H1 (cell line): ENCODE data around the gene NR2F2. TPM values are rescaled to one million over a fixed set of nuclear protein-coding genes. Genes with fewer than 3 reads are reported as not detected.

ENCODE experiments used
- CTCF ChIA-PET: fragments of 300-600 bp; sonication (Branson Sonifier 250); formaldehyde crosslinking; loops from one replicate; lab custom pipeline; 2021; ENCODE audit not compliant: partially characterized antibody; lab: Charles Lee
- POLR2A ChIA-PET: fragments of 300-600 bp; sonication (Branson Sonifier 250); formaldehyde crosslinking; loops from one replicate; lab custom pipeline; 2021; ENCODE audit warnings: inconsistent platforms; ENCODE audit not compliant: partially characterized antibody; lab: Charles Lee
- DNase-seq, 2 experiments: peaks; one replicate each; pipeline versions ENCODE4 v3.0.0 to v3.0.0-alpha.2; 2010 to 2022; ENCODE audit warnings: low spot score in 2 of 2, low read depth in 1 of 2, mixed read lengths in 1 of 2
- FAIRE-seq: peaks from 2 replicates; lab custom pipeline; 2011; peaks lifted over from hg19 to GRCh38; lab: Jason Lieb, UNC
- H2AFZ ChIP-seq: 2 replicates; pipeline ENCODE4 v1.8.1; 2012; ENCODE audit warnings: low read length, inconsistent platforms
- H2AK5ac ChIP-seq: 2 replicates; pipeline ENCODE4 v1.6.1; 2013; ENCODE audit warnings: low read depth, low read length
- H2BK120ac ChIP-seq: replicated peaks from 2 replicates; pipeline ENCODE3; 2013; ENCODE audit warnings: low read depth, low read length, inconsistent platforms
- H2BK12ac ChIP-seq: 2 replicates; pipeline ENCODE4 v1.6.1; 2013; ENCODE audit warnings: low read depth, low read length
- H2BK15ac ChIP-seq: 2 replicates; pipeline ENCODE4 v1.6.1; 2013; ENCODE audit warnings: low read length
- H2BK20ac ChIP-seq: 2 replicates; pipeline ENCODE4 v1.6.1; 2013; ENCODE audit warnings: low read length
- H2BK5ac ChIP-seq: 2 replicates; pipeline ENCODE4 v1.6.1; 2013; ENCODE audit warnings: low read depth, low read length
- H3K14ac ChIP-seq: 2 replicates; pipeline ENCODE4 v1.6.1; 2013; ENCODE audit warnings: inconsistent platforms; ENCODE audit not compliant: insufficient read length
- H3K18ac ChIP-seq: 2 replicates; pipeline ENCODE4 v1.6.1; 2013; ENCODE audit warnings: low read length; ENCODE audit errors: extremely low read depth
- H3K23ac ChIP-seq: 2 replicates; pipeline ENCODE4 v1.6.1; 2013; ENCODE audit warnings: inconsistent platforms; ENCODE audit not compliant: insufficient read length
- H3K23me2 ChIP-seq: 2 replicates; pipeline ENCODE4 v1.6.1; 2013; ENCODE audit warnings: low read depth, low read length
- H3K27ac ChIP-seq: 2 replicates; pipeline ENCODE4 v1.6.1; 2011; ENCODE audit warnings: low read depth, low read length, inconsistent platforms
- H3K27me3 ChIP-seq, 4 experiments: replicated peaks in 1 of 4; 1 replicate in 1 of 4; 2 replicates in 3 of 4; pipeline versions ENCODE4 v1.6.1 to v1.8.1; 2011 to 2013; ENCODE audit warnings: low read length in 3 of 4, mild to moderate bottlenecking in 3 of 4, inconsistent platforms in 2 of 4, mixed read lengths in 2 of 4, moderate library complexity in 1 of 4; ENCODE audit not compliant: control insufficient read depth in 3 of 4, insufficient read depth in 3 of 4; ENCODE audit errors: extremely low read depth in 1 of 4
- H3K36me3 ChIP-seq, 4 experiments: 2 replicates each; pipeline versions ENCODE4 v1.6.1 to v1.8.1; 2011 to 2013; ENCODE audit warnings: mild to moderate bottlenecking in 4 of 4, low read length in 3 of 4, moderate library complexity in 2 of 4, control low read depth in 1 of 4, inconsistent platforms in 1 of 4; ENCODE audit not compliant: insufficient read depth in 4 of 4, control insufficient read depth in 2 of 4
- H3K4ac ChIP-seq: replicated peaks from 2 replicates; pipeline ENCODE3; 2013; ENCODE audit warnings: low read length, low read depth, mixed read lengths, inconsistent platforms; ENCODE audit not compliant: insufficient read length
- H3K4me1 ChIP-seq, 4 experiments: replicated peaks in 1 of 4; 1 replicate in 1 of 4; 2 replicates in 3 of 4; pipeline versions ENCODE4 v1.6.1 to v1.8.1; 2011 to 2013; ENCODE audit warnings: low read length in 3 of 4, inconsistent platforms in 2 of 4, mixed read lengths in 1 of 4; ENCODE audit not compliant: insufficient read depth in 4 of 4, control insufficient read depth in 3 of 4
- H3K4me2 ChIP-seq, 2 experiments: 2 replicates each; pipeline versions ENCODE4 v1.6.1 to v1.8.1; 2011 to 2013; ENCODE audit warnings: low read depth in 2 of 2, low read length in 2 of 2, control low read depth in 1 of 2, inconsistent platforms in 1 of 2, mild to moderate bottlenecking in 1 of 2; ENCODE audit not compliant: insufficient read depth in 1 of 2
- H3K4me3 ChIP-seq, 4 experiments: fragments of 200-600, 300-600 bp in 1 of 4; sonication (generic), shearing (Covaris generic), sonication (Bioruptor Twin) in 1 of 4; 2 replicates each; pipeline versions ENCODE4 v1.5.1 to v1.8.1; 2011 to 2016; ENCODE audit warnings: low read length in 4 of 4, low read depth in 3 of 4, control low read depth in 2 of 4, inconsistent platforms in 2 of 4, mild to moderate bottlenecking in 2 of 4, mixed read lengths in 1 of 4, moderate library complexity in 1 of 4; ENCODE audit not compliant: insufficient read depth in 2 of 4; ENCODE audit errors: extremely low read depth in 1 of 4
- H3K56ac ChIP-seq: replicated peaks from 2 replicates; pipeline ENCODE3; 2013; ENCODE audit warnings: low read depth, mild to moderate bottlenecking, mixed read lengths, low read length, inconsistent platforms; ENCODE audit not compliant: insufficient read length
- H3K79me1 ChIP-seq: 2 replicates; pipeline ENCODE4 v1.6.1; 2013; ENCODE audit warnings: low read depth, low read length, control low read depth
- H3K79me2 ChIP-seq, 2 experiments: 2 replicates each; pipeline versions ENCODE4 v1.6.1 to v1.8.1; 2012 to 2013; ENCODE audit warnings: low read length in 2 of 2, mild to moderate bottlenecking in 2 of 2, inconsistent platforms in 1 of 2; ENCODE audit not compliant: insufficient read depth in 2 of 2, control insufficient read depth in 1 of 2
- H3K9ac ChIP-seq, 4 experiments: replicated peaks in 1 of 4; 1 replicate in 1 of 4; 2 replicates in 3 of 4; pipeline versions ENCODE4 v1.6.1 to v1.8.1; 2011 to 2013; ENCODE audit warnings: low read depth in 3 of 4, low read length in 3 of 4, control low read depth in 2 of 4, mild to moderate bottlenecking in 2 of 4, moderate library complexity in 2 of 4, inconsistent platforms in 1 of 4; ENCODE audit errors: extremely low read depth in 1 of 4
- H3K9me3 ChIP-seq, 2 experiments: 2 replicates each; pipeline versions ENCODE4 v1.6.1 to v1.8.1; 2012 to 2013; ENCODE audit warnings: mild to moderate bottlenecking in 2 of 2, moderate library complexity in 2 of 2, control low read depth in 1 of 2, inconsistent platforms in 1 of 2, low read depth in 1 of 2, low read length in 1 of 2, mixed read lengths in 1 of 2; ENCODE audit not compliant: insufficient read depth in 2 of 2
- H4K20me1 ChIP-seq, 2 experiments: replicated peaks in 1 of 2; 2 replicates each; pipeline versions ENCODE3 to v1.8.1; 2011 to 2013; ENCODE audit warnings: inconsistent platforms in 2 of 2, low read length in 2 of 2, mild to moderate bottlenecking in 1 of 2; ENCODE audit not compliant: insufficient read depth in 2 of 2, control insufficient read depth in 1 of 2
- H4K5ac ChIP-seq: 2 replicates; pipeline ENCODE4 v1.6.1; 2013; ENCODE audit warnings: low read length, low read depth, mixed read lengths, inconsistent platforms; ENCODE audit not compliant: insufficient read length
- H4K8ac ChIP-seq: 2 replicates; pipeline ENCODE4 v1.8.0; 2013; ENCODE audit warnings: mild to moderate bottlenecking, moderate library complexity, low read length, inconsistent platforms; ENCODE audit not compliant: insufficient read depth; ENCODE audit errors: extremely low read depth
- H4K91ac ChIP-seq: replicated peaks from 2 replicates; pipeline ENCODE3; 2013; ENCODE audit warnings: low read length, mixed read lengths, inconsistent platforms; ENCODE audit not compliant: insufficient read length
- RNF2 ChIP-seq: fragments of 200-900, 300-1000 bp; sonication (generic); IDR thresholded peaks from 2 replicates; pipeline ENCODE4 v1.7.1; 2016; ENCODE audit warnings: borderline replicate concordance, low read depth, mild to moderate bottlenecking, antibody characterized with exemption, low read length; ENCODE audit not compliant: poor library complexity, severe bottlenecking; ENCODE audit errors: missing control alignments
- SIX5 ChIP-seq: IDR thresholded peaks from 2 replicates; pipeline ENCODE4 v1.6.1; 2011; ENCODE audit warnings: mild to moderate bottlenecking, low read depth, low read length
- WGBS, 2 experiments: shearing (Covaris generic) in 1 of 2; methylation state at CpG; one replicate each; pipeline versions ENCODE4 v1.1.6 to v1.1.7; 2013 to 2015; ENCODE audit warnings: low lambda C conversion rate in 2 of 2, mixed read lengths in 2 of 2, inconsistent platforms in 1 of 2, low coverage in 1 of 2, missing lambda C conversion rate in 1 of 2; ENCODE audit not compliant: insufficient replicate concordance in 2 of 2, insufficient coverage in 1 of 2, insufficient read length in 1 of 2; ENCODE audit errors: extremely low coverage in 1 of 2, missing lambda C conversion rate in 1 of 2; 5-methylcytosine and 5-hydroxymethylcytosine counted together
- polyA plus RNA-seq, 7 experiments: library from polyadenylated mRNA; depleted of rRNA in 3 of 7; stranded (reverse) in 5 of 7; unstranded in 2 of 7; fragments of >200 nt in 5 of 7; fragments of 200-250 nt in 2 of 7; gene quantifications; 1 replicate in 5 of 7; 2 replicates in 1 of 7; 4 replicates in 1 of 7; pipeline versions ENCODE4 v1.2.1 to v1.2.3, GENCODE V29; 2011 to 2013; ENCODE audit warnings: missing spikeins in 2 of 7, mixed read lengths in 2 of 7
- total RNA-seq: library from RNA; stranded (reverse); fragmentation: NEBNext Ultra II Directional; extraction: Animal tissue kit (Norgen Biotek cat#: 25700); gene quantifications from 2 replicates; pipeline ENCODE4 v1.2.1, GENCODE V29; 2021

The NR2F2 gene
- total and polyA plus RNA-seq, 2 of the 8 experiments (the other 6 are each of a cell fraction or from before 2014, with no cell fraction given): 0.03 TPM; not detected in 1

DNA sequence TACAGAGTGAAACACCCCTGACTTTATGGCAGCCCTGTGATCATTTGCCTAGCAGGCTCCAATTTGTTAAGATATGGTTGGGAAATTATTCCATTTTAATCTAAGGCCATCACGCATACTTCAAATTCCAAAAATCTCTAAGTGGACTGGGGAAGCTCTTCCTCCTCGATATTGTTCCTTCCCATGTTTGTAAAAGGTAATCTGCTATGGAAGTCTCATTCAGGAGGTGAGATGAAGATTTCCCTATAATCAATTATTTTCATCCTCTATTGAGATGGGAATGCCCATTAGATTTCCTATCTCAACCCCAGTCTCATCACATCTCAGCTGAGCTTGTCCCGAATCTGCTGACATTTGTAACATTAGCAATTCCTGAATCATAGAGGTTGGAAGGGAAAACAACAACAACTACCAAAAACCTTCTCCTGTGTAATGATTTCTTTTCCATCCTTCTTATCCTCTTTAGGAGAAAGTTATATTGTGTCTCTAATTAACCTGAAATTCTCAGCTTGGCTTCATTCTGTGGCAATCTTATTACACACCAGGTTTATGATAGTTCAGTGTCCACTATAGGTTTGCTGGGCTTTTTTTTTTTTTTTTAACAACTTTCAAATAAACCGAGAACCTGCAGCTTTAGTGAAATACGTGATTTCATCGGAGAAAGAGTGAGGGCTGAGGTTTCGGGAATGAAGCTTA lies 2.2 kb upstream of the NR2F2 start:
- Histone ChIP-seq H4K20me1 (peaks cover 0 to 14% of the 10 kb centered on the region in 2 experiments), H2BK120ac (no peak overlapping the region), H2AK5ac (no peak overlapping the region), H2BK12ac (no peak overlapping the region), H4K5ac (no peak overlapping the region), H4K8ac (no peak overlapping the region), H2AFZ (no peak overlapping the region), H2BK20ac (no peak overlapping the region), H3K36me3 (peaks cover 0 to 3% (median 0%) of the 10 kb centered on the region in 4 experiments; a peak in 1 of 8 replicates), H4K91ac (no peak overlapping the region), H3K23me2 (peaks cover 4% of the 10 kb centered on the region; the same call in 1 of the 2 replicates), H2BK15ac (no peak overlapping the region), H3K4me2 (no peak overlapping the region; a peak in 1 of 4 replicates), H3K27ac (no peak overlapping the region), H3K23ac (no peak overlapping the region), H2BK5ac (no peak overlapping the region), H3K27me3 (peaks cover 71 to 94% (median 87%) of the 10 kb centered on the region in 4 experiments), H3K79me1 (no peaks in the 10 kb centered on the region), H3K18ac (no peak overlapping the region), H3K56ac (no peak overlapping the region), H3K79me2 (no peaks in the 10 kb centered on the region), H3K14ac (no peak overlapping the region), H3K4me3 (no peak overlapping the region), H3K4ac (no peak overlapping the region), H3K9me3 (no peaks in the 10 kb centered on the region; a peak in 1 of 4 replicates), H3K4me1 (peaks cover 10 to 32% (median 18%) of the 10 kb centered on the region in 4 experiments), H3K9ac (no peak overlapping the region)
- POLR2A ChIA-PET: interaction anchor here (1.3 kb wide), 1 partner anchor 15 kb away, joined by 4 read pairs; no protein-coding TSS in a partner anchor
- CTCF ChIA-PET: interaction anchor here (0.7 to 4.4 kb wide), 15 partner anchors 8 to 1428 kb away, joined by 3 to 59 read pairs (median 10); no protein-coding TSS in a partner anchor
- TF ChIP-seq RNF2 (peak; percentile 3), SIX5 (no peak)
- 16% methylated on average over 7 of the region's 7 CpGs; no CpG with 5 or more reads in 1 of the 2 experiments for WGBS, 2 experiments
- FAIRE-seq: no peak
- no peak for DNase-seq
